MV-4-11 (cell line): ENCODE results near the gene IRAK1.

Experiments
- DNase-seq: peaks from one replicate; lab custom pipeline; 2025; lab: John Stamatoyannopoulos, UW

Gene IRAK1

DNA sequence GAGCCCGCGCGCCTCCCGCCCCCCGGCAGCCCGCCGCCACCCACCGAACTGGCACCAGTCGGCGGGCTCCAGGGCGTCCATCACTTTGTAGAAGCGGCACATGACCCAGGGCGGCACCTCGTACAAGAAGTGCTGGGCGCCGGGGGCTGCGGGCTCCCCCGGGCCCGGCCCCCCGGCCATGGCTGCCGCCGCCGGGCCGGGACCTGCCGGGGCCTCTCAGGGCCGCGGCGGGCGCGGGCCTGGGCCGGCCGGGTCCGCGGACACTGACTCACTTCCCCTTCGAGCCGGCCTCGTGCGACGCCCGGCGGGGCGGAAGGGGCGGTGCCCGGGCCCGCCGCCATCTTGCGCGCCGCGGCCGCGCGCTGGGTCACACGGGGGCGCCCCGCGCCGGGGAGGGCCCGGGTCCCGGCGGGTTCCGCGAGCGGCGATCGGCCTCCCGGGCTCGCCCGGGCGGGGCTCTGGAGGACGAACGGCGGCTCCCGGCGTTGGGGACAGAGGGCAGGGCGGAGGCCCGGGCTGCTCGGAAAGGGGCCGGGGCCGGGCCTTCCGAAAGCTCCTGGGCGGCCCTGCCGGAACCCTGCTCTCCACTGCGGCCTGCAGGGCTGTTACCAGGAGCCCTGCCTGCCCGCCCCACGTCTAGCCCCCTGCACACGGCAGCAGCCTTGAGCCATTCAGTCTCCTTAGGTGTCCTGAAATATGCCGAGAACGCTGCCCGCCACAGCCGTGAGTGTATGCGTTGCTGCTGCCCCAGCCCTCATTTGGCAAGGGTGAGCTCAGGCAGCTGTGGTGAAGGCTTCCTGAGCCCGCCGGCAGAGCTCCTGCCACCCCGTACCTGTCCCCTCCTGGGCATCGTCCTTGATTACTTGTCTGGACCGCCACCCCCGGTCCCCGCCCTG, at the start of gene IRAK1:
TSS of gene IRAK1 (minus strand) at position 270 of the 896 bp plus-strand sequence. CDS start at position 180, 90 bp downstream.
- peak; percentile 27 for DNase-seq

DNA sequence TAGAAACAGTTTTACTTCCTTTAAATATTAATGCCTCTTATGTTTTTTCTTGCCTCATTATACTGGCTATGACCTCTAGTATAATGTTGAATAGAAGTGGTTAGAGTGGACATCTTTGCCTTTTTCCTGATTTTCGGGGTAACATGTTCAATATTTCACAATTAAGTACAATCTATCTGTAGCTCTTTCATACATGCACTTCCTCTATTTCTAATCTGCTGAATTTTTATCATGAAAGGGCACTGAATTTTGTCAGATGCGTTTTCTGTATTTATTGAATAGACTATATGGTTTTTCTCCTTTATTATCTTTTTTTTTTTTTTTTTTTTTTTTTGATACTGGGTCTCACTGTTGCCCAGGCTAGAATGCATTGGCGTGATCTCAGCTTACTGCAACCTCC, 48.9 kb upstream of the IRAK1 start:
- DNase-seq, result no peak

- no peak for DNase-seq
Observed at GRCh38 chrX:154064637-154065435, 45.1 kb upstream of the IRAK1 start.

GRCh38 chrX:154063234-154063633, 43.5 kb upstream of the IRAK1 start:
- no peak for DNase-seq

DNA sequence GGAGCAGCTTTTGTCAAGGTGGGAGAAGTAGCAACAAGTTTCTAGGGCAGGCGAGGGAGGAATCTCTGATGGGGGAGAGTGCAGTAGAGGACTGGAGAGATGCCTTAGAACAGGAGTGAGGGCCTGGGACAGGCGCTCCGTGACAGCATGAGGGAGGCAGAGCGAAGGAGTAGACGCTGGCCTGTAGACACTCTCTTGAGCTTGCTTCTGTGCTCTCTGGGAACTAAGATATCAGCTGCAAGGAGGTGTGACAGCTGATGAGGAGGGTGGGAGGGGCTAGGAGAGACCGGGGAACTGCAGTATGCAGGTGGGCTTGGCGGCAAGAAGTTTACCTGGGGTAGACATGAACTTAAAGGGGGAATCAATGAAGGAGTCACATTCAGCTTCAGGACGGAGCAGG, 42.1 kb upstream of the IRAK1 start:
- DNase-seq, result no peak

DNA sequence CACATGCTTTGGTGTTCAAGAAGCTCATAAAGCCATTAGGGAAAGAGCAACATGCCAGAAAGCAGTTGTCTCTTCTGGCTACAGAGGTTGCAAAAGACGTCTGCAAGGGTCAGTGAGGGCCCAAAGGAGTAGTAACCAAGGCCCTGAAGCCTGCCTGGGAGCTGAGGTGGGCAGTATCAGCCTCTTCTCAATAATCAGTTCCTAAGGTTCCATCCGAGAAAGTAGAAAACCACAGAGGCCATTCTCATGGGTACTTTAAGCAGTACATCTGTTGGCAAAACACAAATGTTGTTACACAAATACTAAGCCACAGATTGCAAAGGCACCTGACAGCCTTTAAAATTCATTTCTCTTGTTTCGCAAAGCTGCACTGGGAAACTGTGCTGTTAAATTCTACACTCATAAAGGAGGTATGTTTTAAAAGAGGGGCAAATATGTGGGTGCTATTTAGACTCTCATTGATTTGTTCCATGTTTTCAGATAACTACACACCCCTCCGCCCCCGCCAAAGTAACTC, 40.1 kb upstream of the IRAK1 start:
- no peak for DNase-seq

- DNase-seq, result no peak
Observed at GRCh38 chrX:154059231-154059630, 39.5 kb upstream of the IRAK1 start.

DNA sequence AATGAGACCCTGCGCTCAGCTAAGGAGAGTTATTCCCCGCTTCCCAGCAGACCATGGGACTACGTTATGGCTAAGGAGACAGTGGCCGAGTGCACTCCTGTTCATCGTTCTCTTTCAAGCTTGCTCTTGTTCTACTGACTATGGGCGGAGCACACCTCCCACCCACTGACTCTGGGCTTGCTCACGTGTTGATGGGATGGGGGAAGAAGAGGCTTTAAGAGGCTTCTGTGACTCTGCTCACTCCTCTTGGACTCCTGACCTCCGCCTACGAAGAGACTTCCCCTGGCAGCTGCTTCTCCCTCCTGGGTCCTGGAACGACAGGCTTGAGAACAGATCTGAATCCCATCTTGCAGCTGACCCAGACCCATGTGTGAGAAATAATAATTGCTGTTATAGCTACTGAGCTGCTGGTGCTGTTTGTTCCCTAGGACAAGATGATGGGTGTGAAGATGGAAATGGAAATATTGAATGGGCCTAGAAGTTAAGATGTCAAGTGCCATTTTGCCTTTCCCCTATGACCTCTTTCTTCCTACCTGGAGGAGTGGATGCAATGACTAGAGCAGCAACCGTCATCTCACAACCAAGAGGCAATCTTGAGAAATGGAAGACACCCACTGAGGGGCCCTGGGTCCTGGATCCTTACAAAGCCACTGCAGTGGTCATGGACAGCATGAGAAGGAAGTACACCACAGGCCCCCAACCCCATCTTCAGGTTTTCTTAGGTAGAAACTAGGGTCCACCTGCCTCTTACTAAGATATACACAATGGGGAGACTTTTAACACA, 38.7 kb upstream of the IRAK1 start:
- DNase-seq, result no peak

DNA sequence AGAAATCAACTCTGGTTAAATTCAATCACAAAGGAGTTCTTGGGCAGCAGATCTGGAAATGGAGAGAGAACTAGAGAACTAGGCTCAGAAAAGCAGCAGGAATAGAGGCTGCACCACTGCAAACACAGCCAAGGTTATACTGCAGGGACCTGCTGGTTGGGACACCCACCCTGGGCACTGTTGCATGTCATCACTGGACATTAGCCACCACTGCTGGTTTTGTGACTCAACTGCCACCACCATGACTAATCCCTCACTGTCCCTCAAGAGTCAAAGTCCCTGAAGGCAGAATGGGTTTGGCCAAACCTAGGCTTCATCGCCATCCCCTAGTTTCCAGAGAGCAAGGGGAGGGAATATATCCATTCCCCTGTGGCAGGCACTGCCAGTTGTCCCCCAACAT, 38.1 kb upstream of the IRAK1 start:
- no peak for DNase-seq

DNA sequence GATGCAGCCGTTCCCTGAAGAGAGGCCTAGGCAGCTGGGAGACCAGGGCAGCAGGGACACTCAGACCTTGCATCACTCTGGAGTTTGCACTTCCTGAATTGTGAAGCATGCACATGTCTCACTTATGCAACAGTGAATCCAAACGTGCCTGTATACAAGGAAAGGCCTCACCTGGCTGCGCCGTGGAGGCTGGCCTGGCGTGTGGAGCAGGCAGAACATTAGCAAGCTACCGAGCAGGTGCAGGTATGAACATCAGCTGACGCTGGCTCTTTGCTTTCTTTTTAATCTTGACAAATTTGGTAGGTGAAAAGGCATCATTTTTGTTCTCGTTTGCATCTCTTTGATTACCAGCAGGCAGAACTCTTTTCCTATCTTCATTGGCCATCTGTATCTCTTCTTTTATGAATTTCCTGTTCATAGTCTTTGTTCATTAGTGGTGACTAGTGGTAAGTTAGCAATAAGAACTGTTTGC, 37.1 kb upstream of the IRAK1 start:
- peak; percentile 55 for DNase-seq

DNA sequence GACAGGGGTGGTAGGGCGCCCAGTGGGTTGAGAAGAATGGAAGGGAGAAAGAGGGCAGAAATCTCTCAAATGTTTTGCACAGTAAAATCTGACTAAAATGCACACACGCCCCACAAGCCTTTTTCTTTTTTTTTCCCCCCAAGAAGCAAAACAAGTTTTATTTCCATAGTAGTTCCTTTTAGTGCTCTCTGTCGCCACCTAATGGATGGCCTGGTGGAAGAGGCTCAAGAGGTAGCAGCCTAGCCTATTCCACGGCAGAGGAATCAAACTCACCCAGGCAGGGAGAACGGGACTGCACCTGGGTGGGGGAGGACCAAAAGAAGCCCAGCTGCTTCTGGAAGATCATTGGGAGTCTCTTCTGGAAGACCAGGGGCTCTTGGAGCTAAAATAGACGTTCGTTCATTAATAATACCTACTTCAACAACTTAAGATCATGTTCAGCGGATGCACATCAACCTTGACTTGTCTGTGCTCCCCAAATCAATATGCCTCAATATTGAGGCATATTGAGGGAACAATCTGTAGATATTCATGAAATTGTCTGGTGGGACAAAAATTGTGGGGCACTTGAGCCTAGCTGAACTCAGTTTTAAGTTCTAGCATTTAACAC, 31.6 kb upstream of the IRAK1 start:
- DNase-seq, result peak; percentile 49

GRCh38 chrX:154050113-154050495, 30.4 kb upstream of the IRAK1 start:
- no peak for DNase-seq

- no peak for DNase-seq
Observed at GRCh38 chrX:154049209-154050112, 29.8 kb upstream of the IRAK1 start.

DNA sequence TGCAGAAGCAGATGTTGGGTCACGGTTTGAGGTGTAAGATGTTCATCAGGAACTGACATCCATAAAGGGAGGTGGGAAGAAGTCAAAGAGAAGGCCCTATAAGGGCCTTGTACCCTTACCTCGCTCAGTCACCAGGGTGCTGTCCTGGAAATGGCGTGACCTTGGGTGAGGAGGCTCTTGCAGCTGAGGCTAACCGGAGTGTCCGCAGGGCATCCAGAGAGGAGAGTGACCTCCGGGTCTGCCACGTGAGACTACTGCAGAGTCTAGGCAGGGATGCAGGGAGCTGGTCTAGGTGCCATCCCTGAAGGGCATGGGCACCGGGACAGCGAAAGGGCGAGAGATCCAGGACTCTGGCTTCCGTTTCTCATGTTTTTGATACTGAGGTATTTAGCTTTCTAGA, 28.7 kb upstream of the IRAK1 start:
- DNase-seq, result no peak

- no peak for DNase-seq
Observed at GRCh38 chrX:154046940-154047610, 27.4 kb upstream of the IRAK1 start.

DNA sequence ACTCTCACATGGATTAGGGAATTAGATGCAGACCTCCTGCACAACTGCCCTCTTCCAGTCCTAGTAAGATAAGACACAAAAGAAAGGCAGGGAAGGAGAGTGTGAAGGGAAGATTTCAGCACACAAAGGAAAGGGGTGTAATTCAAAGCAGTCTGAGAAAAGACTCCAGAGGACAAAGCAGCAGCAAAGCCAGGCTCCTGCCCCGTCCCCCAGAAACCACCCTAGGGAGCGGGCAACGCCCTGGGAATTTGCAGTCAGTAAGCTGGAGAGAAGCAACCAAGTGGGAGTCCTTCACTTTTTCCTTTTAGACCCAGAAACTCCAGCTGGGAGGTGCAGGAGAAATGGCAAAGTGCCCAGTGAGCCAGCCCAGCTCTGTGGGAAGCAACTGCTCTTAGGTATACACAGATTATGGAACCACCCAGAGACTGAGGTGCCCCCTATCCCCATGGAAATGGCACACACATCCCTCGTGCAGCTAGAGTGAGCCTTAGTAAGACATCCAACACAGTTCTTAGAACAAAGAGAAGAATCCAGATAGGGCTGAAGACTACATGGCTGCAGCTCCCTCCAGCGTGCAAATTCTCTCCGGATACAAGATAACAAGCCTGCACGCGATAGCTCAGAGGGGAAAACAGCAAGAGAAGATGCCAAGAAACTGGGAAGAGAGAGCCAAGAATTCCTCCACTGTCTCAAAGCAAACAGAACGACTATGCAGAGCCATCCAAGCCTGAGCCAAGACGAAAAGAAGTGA, 26.5 kb upstream of the IRAK1 start:
- no peak for DNase-seq

GRCh38 chrX:154044091-154044490, 24.4 kb upstream of the IRAK1 start:
- no peak for DNase-seq

DNA sequence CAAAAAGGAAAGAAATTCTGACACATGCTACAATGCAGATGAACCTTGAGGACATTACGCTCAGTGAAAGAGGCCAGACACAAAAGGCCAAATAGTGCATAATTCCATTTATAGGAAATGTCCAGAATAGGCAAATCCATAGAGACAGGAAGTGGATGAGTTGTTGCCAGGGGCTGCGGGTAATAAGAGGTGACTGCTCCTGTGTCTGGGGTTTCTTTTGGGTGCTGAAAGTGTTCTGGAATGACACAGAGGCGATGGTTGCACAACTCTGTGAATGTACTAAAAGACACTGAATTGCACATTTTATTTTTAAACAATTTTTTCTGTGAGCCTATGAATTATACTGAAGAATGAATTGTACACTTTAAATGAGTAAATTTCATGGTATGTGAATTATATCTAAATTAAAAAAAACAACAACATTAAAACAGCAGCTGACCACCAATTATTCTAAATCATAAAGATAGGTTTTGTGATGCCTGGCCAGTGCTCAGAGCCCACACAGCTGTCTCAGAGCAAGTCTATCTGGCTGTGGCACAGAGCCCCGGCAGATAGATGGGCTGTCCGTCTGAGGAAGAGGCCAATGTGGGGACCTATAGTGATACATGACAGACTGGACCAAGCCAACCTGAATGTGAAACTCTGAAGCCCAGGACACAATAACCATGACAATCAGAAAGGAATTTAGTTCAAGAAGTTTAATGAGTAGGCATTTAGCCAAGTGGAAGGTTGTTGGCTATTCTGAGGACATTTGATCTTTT, 23.5 kb upstream of the IRAK1 start:
- peak; percentile 51 for DNase-seq
